GM12892 (cell line): Measurements from ENCODE around the gene MKX. TPM values are rescaled to one million over a fixed set of nuclear protein-coding genes. Genes with fewer than 3 reads are reported as not detected.

ENCODE experiments used
- DNase-seq: peaks from one replicate; pipeline ENCODE4 v3.0.0; 2011; ENCODE audit not compliant: insufficient read length
- FAIRE-seq: peaks from 2 replicates; lab custom pipeline; 2011; peaks lifted over from hg19 to GRCh38; lab: Jason Lieb, UNC
- POLR2A ChIP-seq: IDR thresholded peaks from 2 replicates; pipeline ENCODE4 v1.6.1; 2011; ENCODE audit warnings: low read depth, low read length, control low read depth
- POLR2AphosphoS5 ChIP-seq: IDR thresholded peaks from 2 replicates; pipeline ENCODE4 v1.6.1; 2011; ENCODE audit warnings: low read depth, low read length, control low read depth
- TAF1 ChIP-seq: IDR thresholded peaks from 2 replicates; pipeline ENCODE4 v1.6.1; 2011; ENCODE audit warnings: low read depth, mild to moderate bottlenecking, control low read depth, low read length, borderline replicate concordance
- polyA plus RNA-seq: library from polyadenylated mRNA; unstranded; fragments of >200 nt; gene quantifications from one replicate; pipeline ENCODE4 v1.2.1, GENCODE V29; 2012; ENCODE audit warnings: missing spikeins, inconsistent platforms; ENCODE audit not compliant: missing spikeins

Gene MKX
- not detected for polyA plus RNA-seq

DNA sequence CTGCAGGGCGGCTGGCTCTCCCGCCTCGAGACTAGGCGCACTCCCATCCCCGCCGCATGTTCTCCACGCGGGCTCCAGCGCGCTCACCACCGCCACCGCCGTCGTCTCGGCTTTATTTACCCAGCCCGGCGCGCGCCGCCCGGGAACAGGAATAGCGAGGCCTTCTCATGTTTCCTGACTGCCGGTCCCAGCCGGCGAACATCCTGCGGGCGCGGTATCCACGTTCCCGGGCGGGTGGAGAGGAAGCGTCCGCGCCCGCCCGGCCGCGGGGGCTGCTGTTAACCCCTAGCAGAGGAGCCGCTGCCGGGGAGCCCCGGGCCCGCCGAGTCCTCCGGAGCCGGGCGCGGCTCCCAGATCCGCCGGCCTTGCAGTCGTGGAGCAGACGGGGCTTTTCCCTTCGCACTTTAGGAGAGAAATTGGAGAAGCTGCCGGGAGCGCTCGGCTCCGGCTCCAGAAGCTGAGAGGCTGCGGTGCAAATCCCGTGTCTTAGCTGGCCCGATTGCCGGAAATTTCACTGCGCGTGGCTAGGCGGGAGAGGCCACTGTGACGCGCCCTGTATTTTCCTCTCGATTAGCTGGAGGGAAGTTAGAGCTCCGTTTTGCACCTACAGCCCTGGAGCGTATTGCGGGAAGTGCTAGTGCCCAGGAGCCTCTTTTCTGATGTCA is at the start of gene MKX:
TSS of gene MKX (minus strand) at position 88 of the 665 bp plus-strand sequence. CDS start 2,404 bp downstream, outside the sequence.
- no peak for DNase-seq
- FAIRE-seq = no peak
- TF ChIP-seq POLR2AphosphoS5 (no peak), POLR2A (no peak), TAF1 (no peak)

DNA sequence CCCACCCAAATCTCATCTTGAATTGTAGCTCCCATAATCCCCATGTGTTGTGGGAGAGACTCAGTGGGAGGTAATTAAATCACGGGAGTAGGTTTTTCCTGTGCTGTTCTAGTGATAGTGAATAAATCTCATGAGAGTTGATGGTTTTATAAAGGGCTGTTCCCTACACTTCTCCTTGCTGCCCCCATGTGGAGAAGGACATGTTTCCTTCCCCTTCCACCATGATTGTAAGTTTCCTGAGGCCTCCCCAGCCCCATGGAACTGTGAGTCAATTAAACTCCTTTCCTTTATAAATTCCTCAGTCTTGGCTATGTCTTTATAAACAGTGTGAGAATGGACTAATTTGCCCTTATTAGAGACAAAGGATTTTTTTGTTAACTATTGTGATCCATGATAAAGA is 48.5 kb upstream of the MKX start:
- DNase-seq (no peak), FAIRE-seq (no peak)
- TF ChIP-seq POLR2AphosphoS5 (no peak), TAF1 (no peak), POLR2A (no peak)

GRCh38 chr10:27792216-27792615 is 46.6 kb upstream of the MKX start:
- FAIRE-seq (no peak), DNase-seq (no peak)
- no peak for TF ChIP-seq POLR2A
- TF ChIP-seq TAF1 = no peak
- no peak for TF ChIP-seq POLR2AphosphoS5

- DNase-seq (no peak), FAIRE-seq (no peak)
- no peak for TF ChIP-seq TAF1
- TF ChIP-seq POLR2AphosphoS5 = no peak
- TF ChIP-seq POLR2A = no peak
Observed at GRCh38 chr10:27784272-27784671, 38.7 kb upstream of the MKX start.

DNA sequence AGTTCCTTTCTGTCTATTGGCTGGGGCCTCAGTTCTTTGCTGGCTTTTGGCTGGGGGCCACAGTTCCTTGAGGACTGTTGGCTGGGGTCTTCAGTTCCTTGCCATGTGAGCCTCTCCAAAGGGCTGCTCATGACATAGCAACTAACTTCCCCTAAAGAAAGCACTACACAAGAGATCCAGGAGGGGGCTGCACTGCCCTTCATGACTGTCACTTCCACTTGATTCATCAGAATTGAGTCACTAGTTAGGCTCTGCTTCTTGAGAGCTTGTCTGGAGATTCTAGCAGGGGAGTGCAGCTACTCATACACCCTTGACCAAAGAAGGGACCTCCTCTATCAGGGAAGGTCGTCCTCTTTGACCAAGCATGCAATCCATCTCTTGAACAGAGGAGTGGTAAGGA is 38.0 kb upstream of the MKX start:
- FAIRE-seq = no peak
- no peak for TF ChIP-seq POLR2AphosphoS5
- TF ChIP-seq POLR2A = no peak
- no peak for TF ChIP-seq TAF1
- no peak for DNase-seq

GRCh38 chr10:27779462-27780015 is 33.9 kb upstream of the MKX start:
- FAIRE-seq (no peak), DNase-seq (no peak)
- TF ChIP-seq POLR2A = no peak
- TF ChIP-seq POLR2AphosphoS5 = no peak
- no peak for TF ChIP-seq TAF1

GRCh38 chr10:27774831-27775230 is 29.2 kb upstream of the MKX start:
- TF ChIP-seq POLR2AphosphoS5 (no peak), POLR2A (no peak), TAF1 (no peak)
- no peak for FAIRE-seq
- no peak for DNase-seq

DNA sequence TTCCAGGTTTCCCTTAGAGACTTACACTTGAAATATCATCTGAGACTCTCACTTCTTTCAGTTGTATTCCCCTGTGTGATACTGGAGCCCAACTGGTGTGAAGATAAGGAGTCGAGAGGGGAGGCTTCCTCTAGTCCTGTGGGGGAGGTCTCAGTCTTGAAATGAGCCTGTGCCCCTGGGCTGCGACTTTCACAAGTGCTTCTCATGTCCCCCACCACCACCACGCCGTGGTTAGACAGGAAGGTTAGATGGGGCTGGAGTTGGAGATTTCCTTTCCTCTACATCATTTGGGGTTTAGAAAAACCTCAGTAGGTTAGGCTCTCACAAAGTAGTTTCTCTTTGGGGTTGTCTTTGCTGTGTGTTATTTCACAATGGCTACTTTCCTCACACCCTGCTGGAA is 25.6 kb upstream of the MKX start:
- DNase-seq (no peak), FAIRE-seq (no peak)
- TF ChIP-seq POLR2A (no peak), POLR2AphosphoS5 (no peak), TAF1 (no peak)

DNA sequence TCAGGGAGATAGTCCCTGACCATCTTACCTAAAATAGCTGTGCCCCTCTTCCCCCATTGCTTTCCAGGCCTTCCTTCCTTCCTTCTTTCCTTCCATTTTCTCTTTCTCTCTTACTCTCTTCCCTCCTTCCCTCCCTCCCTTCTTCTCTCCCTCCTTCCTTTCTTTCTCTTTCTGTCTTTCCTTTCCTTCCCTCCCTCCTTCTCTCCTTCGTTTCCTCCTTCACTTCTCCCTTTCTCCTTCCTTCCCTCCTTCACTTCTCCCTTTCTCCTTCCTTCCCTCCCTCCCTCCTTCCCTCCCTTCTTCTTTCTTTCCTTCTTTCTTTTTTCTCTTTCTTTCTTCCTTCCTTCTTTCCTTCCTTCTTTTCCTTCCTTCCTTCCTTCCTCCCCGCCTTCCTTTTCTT is 24.6 kb upstream of the MKX start:
- FAIRE-seq (no peak), DNase-seq (no peak)
- no peak for TF ChIP-seq POLR2A
- TF ChIP-seq TAF1 = no peak
- no peak for TF ChIP-seq POLR2AphosphoS5

GRCh38 chr10:27760867-27761266 is 15.2 kb upstream of the MKX start:
- no peak for DNase-seq
- TF ChIP-seq POLR2AphosphoS5 = no peak
- TF ChIP-seq POLR2A = no peak
- no peak for TF ChIP-seq TAF1
- FAIRE-seq = no peak

DNA sequence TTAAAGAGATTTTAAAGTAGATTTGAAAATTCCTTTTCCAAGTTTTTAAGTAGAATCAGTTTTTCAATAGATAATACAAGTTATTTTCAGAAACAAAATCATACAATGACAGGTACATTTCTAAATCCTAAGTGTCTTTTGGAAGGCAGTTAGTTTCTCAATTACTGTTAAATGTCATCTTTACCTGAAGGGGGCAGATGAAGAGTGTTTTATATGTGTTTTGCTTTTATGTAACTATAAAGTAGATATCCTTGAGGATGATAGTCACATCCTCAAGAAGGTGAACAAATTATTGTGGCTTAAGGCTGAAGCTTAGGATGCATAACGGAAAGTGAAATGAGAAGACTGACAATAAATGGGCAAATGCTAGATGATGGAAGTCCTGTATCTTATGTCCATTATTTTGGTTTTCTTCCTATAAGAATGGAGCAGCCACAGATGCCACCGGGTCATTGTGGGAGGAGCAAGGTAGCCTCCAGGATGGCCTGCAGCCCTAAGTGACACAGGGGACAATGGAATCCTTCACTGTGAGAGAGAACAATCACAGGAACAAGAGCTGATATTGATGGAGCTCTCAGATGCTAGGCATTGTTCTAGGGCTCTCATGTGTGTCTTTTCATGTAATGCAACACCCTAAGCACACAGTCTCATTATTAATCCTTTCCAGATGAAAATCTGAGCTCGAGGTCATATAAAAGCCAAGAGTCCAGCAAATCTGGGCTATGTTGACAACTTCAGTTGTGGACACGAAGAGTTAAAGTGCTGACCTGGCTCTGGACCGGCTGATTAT is 14.1 kb upstream of the MKX start:
- TF ChIP-seq POLR2AphosphoS5 = no peak
- FAIRE-seq = no peak
- DNase-seq = no peak
